HepG2 (cell line): ENCODE results near the gene PKMYT1. TPM values are rescaled to one million over a fixed set of nuclear protein-coding genes. Genes with fewer than 3 reads are reported as not detected.

Source experiments
- CC2D1A ChIP-seq: sonication (generic); formaldehyde crosslinking; IDR thresholded peaks from 2 replicates; pipeline ENCODE4 v1.8.1; 2023; ENCODE audit warnings: mild to moderate bottlenecking, missing genetic modification reagents
- FOSL2 ChIP-seq: sonication (generic); formaldehyde crosslinking; IDR thresholded peaks from 2 replicates; pipeline ENCODE4 v1.4.0; 2020; ENCODE audit warnings: missing genetic modification reagents
- HNRNPH1 ChIP-seq: fragments of 200-400 bp; formaldehyde crosslinking; optimal IDR thresholded peaks from 2 replicates; pipeline ENCODE3; 2017; ENCODE audit warnings: mild to moderate bottlenecking, low read depth, low read length
- MIER3 ChIP-seq: IDR thresholded peaks from 2 replicates; pipeline ENCODE4 v1.6.1; 2016; ENCODE audit warnings: missing compliant biosample characterization, borderline replicate concordance
- RFX3 ChIP-seq: IDR thresholded peaks from 2 replicates; pipeline ENCODE4 v1.6.1; 2016; ENCODE audit warnings: missing biosample characterization, missing genetic modification reagents
- SMYD3 ChIP-seq: sonication (generic); formaldehyde crosslinking; IDR thresholded peaks from 2 replicates; pipeline ENCODE4 v1.8.1; 2023; ENCODE audit warnings: mild to moderate bottlenecking, missing genetic modification reagents
- ZC3H13 ChIP-seq: sonication (generic); formaldehyde crosslinking; IDR thresholded peaks from 2 replicates; pipeline ENCODE4 v1.8.1; 2023; ENCODE audit warnings: mild to moderate bottlenecking, missing genetic modification reagents, moderate library complexity
- ZNF136 ChIP-seq: sonication (generic); formaldehyde crosslinking; IDR thresholded peaks from 2 replicates; pipeline ENCODE4 v1.8.1; 2022; ENCODE audit warnings: low read depth, mild to moderate bottlenecking, moderate library complexity, missing genetic modification reagents
- ZNF333 ChIP-seq: sonication (generic); formaldehyde crosslinking; IDR thresholded peaks from 2 replicates; pipeline ENCODE4 v1.4.0; 2020; ENCODE audit warnings: mild to moderate bottlenecking, missing genetic modification reagents, borderline replicate concordance
- ZNF644 ChIP-seq: IDR thresholded peaks from 2 replicates; pipeline ENCODE4 v1.6.1; 2016; ENCODE audit warnings: low read depth
- ZNF777 ChIP-seq: sonication (generic); formaldehyde crosslinking; IDR thresholded peaks from 2 replicates; pipeline ENCODE4 v1.4.0; 2020; ENCODE audit warnings: missing genetic modification reagents
- ZSCAN21 ChIP-seq: sonication (generic); formaldehyde crosslinking; IDR thresholded peaks from 2 replicates; pipeline ENCODE4 v1.8.0; 2022; ENCODE audit warnings: mild to moderate bottlenecking, missing genetic modification reagents, moderate library complexity, borderline replicate concordance
- polyA plus RNA-seq, 8 experiments: library from polyadenylated mRNA; depleted of rRNA in 3 of 8; stranded (reverse) in 7 of 8; unstranded in 1 of 8; fragments of >200 nt; fragmentation: Illumina TruSeq in 4 of 8; extraction: Trizol in 4 of 8; gene quantifications; 2 replicates each; pipeline versions ENCODE4 v1.2.1 to v1.2.3, GENCODE V29; 2011 to 2016; ENCODE audit warnings: low read depth in 4 of 8, missing spikeins in 1 of 8, mixed read lengths in 1 of 8; ENCODE audit not compliant: insufficient read depth in 1 of 8
- total RNA-seq, 5 experiments: library from RNA; depleted of rRNA; stranded (reverse); fragments of >200 nt; fragmentation: Illumina TruSeq; extraction: Trizol; gene quantifications; 2 replicates each; pipeline ENCODE4 v1.2.3, GENCODE V29; 2016; ENCODE audit warnings: low read depth in 1 of 5
- TF ChIP-seq, protein P1 (sequence below): sonication (generic); formaldehyde crosslinking; IDR thresholded peaks from 2 replicates; pipeline ENCODE4 v1.9.0; 2021; ENCODE audit warnings: missing genetic modification reagents, mild to moderate bottlenecking, borderline replicate concordance
- TF ChIP-seq, protein P2 (sequence below): sonication (generic); formaldehyde crosslinking; IDR thresholded peaks from 2 replicates; pipeline ENCODE4 v1.4.0; 2020; ENCODE audit warnings: missing genetic modification reagents
- TF ChIP-seq, protein P3 (sequence below): sonication (generic); formaldehyde crosslinking; IDR thresholded peaks from 2 replicates; pipeline ENCODE4 v1.9.0; 2022; ENCODE audit warnings: low read depth, missing genetic modification reagents
- TF ChIP-seq, protein P4 (sequence below): sonication (generic); formaldehyde crosslinking; IDR thresholded peaks from 2 replicates; pipeline ENCODE4 v1.5.1; 2020; ENCODE audit warnings: mild to moderate bottlenecking, missing genetic modification reagents, borderline replicate concordance
- TF ChIP-seq, protein P5 (sequence below): sonication (generic); formaldehyde crosslinking; conservative IDR thresholded peaks from 2 replicates; pipeline ENCODE4 v1.4.0; 2020; ENCODE audit warnings: mild to moderate bottlenecking, missing genetic modification reagents, moderate library complexity

The PKMYT1 gene
- total and polyA plus RNA-seq, 2 of the 13 experiments (the other 11 are each of a cell fraction or from before 2014, with no cell fraction given): 7.0 to 27.8 TPM

DNA sequence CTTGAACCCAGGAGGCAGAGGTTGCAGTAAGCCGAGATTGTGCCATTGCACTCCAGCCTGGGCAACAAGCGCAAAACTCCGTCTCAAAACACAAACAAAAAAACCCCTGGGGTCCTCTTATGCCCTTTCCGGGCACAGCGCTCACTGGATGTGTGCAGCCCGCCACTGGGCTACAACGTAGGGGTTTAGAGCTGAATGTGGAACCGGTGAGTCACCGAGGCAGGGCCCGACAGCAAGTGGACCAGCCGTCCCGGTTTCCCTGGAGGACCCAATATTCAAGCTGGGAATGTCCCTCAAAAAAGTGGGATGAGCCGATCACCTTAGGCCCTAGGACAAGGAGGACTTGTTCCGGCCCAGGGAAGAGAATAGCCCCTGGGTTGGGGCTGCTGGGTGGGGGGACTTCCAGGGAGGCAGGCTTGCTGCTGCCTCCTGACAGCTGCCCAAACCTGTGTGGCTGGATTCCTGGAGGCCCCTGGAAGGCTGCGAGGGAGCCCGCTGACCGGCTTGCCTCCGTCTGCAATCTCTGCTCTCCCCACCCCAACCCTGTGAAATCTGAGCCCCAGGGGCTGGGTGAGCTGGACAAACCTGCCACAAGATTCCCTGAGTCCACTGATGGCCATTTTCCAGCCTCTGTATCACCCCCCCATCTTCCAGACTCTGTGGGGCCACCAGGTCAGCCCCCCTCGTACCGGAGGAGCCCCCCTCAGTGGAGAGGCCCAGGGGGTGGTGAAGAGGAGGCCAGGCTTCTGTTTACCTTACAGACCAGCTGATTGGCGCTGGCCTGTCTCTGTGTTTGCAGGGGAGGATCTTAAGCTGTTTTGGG is 29.5 kb upstream of the PKMYT1 start (continued):
- 0 out of 2 replicates have a peak, but pooled peaks have one; percentile 30 for TF ChIP-seq ZNF777
- TF ChIP-seq ZC3H13: no peak
- TF ChIP-seq, protein P1, sequence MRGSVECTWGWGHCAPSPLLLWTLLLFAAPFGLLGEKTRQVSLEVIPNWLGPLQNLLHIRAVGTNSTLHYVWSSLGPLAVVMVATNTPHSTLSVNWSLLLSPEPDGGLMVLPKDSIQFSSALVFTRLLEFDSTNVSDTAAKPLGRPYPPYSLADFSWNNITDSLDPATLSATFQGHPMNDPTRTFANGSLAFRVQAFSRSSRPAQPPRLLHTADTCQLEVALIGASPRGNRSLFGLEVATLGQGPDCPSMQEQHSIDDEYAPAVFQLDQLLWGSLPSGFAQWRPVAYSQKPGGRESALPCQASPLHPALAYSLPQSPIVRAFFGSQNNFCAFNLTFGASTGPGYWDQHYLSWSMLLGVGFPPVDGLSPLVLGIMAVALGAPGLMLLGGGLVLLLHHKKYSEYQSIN (CRISPR knock-in tag): no peak
- TF ChIP-seq MIER3 (CRISPR knock-in tag): no peak
- TF ChIP-seq, protein P2, sequence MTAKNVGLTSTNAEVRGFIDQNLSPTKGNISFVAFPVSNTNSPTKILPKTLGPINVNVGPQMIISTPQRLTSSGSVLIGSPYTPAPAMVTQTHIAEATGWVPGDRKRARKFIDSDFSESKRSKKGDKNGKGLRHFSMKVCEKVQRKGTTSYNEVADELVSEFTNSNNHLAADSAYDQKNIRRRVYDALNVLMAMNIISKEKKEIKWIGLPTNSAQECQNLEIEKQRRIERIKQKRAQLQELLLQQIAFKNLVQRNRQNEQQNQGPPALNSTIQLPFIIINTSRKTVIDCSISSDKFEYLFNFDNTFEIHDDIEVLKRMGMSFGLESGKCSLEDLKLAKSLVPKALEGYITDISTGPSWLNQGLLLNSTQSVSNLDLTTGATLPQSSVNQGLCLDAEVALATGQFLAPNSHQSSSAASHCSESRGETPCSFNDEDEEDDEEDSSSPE: no peak
- TF ChIP-seq, protein P3, sequence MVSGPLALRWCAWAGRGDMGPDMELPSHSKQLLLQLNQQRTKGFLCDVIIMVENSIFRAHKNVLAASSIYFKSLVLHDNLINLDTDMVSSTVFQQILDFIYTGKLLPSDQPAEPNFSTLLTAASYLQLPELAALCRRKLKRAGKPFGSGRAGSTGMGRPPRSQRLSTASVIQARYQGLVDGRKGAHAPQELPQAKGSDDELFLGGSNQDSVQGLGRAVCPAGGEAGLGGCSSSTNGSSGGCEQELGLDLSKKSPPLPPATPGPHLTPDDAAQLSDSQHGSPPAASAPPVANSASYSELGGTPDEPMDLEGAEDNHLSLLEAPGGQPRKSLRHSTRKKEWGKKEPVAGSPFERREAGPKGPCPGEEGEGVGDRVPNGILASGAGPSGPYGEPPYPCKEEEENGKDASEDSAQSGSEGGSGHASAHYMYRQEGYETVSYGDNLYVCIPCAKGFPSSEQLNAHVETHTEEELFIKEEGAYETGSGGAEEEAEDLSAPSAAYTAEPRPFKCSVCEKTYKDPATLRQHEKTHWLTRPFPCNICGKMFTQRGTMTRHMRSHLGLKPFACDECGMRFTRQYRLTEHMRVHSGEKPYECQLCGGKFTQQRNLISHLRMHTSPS: no peak; the same call in 1 of the 2 replicates
- TF ChIP-seq SMYD3 (CRISPR knock-in tag): no peak
- no peak for TF ChIP-seq ZSCAN21 (CRISPR knock-in tag)
- no peak for TF ChIP-seq ZNF333 (CRISPR knock-in tag)
- TF ChIP-seq ZNF644 (CRISPR knock-in tag): no peak
- TF ChIP-seq HNRNPH1: no peak
- TF ChIP-seq ZNF136: no peak
- TF ChIP-seq CC2D1A: no peak
- TF ChIP-seq, protein P4, sequence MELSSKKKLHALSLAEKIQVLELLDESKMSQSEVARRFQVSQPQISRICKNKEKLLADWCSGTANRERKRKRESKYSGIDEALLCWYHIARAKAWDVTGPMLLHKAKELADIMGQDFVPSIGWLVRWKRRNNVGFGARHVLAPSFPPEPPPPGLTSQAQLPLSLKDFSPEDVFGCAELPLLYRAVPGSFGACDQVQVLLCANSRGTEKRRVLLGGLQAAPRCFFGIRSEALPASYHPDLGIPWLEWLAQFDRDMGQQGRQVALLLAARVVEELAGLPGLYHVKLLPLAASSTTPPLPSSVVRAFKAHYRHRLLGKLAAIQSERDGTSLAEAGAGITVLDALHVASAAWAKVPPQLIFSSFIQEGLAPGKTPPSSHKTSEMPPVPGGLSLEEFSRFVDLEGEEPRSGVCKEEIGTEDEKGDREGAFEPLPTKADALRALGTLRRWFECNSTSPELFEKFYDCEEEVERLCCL (CRISPR knock-in tag): no peak
- TF ChIP-seq FOSL2: peak; percentile 43
- TF ChIP-seq RFX3: no peak
- TF ChIP-seq, protein P5, sequence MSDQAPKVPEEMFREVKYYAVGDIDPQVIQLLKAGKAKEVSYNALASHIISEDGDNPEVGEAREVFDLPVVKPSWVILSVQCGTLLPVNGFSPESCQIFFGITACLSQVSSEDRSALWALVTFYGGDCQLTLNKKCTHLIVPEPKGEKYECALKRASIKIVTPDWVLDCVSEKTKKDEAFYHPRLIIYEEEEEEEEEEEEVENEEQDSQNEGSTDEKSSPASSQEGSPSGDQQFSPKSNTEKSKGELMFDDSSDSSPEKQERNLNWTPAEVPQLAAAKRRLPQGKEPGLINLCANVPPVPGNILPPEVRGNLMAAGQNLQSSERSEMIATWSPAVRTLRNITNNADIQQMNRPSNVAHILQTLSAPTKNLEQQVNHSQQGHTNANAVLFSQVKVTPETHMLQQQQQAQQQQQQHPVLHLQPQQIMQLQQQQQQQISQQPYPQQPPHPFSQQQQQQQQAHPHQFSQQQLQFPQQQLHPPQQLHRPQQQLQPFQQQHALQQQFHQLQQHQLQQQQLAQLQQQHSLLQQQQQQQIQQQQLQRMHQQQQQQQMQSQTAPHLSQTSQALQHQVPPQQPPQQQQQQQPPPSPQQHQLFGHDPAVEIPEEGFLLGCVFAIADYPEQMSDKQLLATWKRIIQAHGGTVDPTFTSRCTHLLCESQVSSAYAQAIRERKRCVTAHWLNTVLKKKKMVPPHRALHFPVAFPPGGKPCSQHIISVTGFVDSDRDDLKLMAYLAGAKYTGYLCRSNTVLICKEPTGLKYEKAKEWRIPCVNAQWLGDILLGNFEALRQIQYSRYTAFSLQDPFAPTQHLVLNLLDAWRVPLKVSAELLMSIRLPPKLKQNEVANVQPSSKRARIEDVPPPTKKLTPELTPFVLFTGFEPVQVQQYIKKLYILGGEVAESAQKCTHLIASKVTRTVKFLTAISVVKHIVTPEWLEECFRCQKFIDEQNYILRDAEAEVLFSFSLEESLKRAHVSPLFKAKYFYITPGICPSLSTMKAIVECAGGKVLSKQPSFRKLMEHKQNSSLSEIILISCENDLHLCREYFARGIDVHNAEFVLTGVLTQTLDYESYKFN: peak; percentile 54; the same call in 1 of the 2 replicates
